ENCODE data around the gene ATP6V1A. TPM values are rescaled to one million over a fixed set of nuclear protein-coding genes. Genes with fewer than 3 reads are reported as not detected.

ATP6V1A gene
- total RNA-seq, 3 donors from 2014 or later: 58.7 to 82.6 (median 65.7) TPM

GRCh38 chr3:113852506-113852905 lies 105.7 kb downstream of the ATP6V1A start:
- ATAC-seq (no peak), DNase-seq (no peak)
- peaks cover 3% of the 10 kb centered on the region for H3K4me1 ChIP-seq (ENCODE audit: low read depth)
- H3K9me3 ChIP-seq: no peaks in the 10 kb centered on the region
- H3K4me3 ChIP-seq: no peak overlapping the region
- no peak for TF ChIP-seq CTCF (IDR thresholded peaks at IDR 0.05)
- intact Hi-C loops (cut with DNase I, micrococcal nuclease): no loop called here
- H3K36me3 ChIP-seq (ENCODE audit: low read depth): no peaks in the 10 kb centered on the region

Other genes with a start within 250 kb of the ATP6V1A start
- gene SPICE1, start 231.9 kb upstream of the ATP6V1A start, total RNA-seq: 10 to 100 TPM; 18.7 to 29.6 (median 27.5) TPM
- 10 to 100 TPM; 22.4 to 61.2 (median 37.0) TPM for gene SIDT1, start 214.5 kb upstream of the ATP6V1A start, total RNA-seq
- gene USF3, start 50.4 kb upstream of the ATP6V1A start, total RNA-seq: 10 to 100 TPM; 24.5 to 31.4 (median 26.7) TPM
- gene NAA50, start 786 bp upstream of the ATP6V1A start, total RNA-seq: 10 to 100 TPM; 74.4 to 99.1 (median 95.9) TPM
- gene GRAMD1C, start 91.8 kb downstream of the ATP6V1A start, total RNA-seq: 10 to 100 TPM in 1 of 3 donors, 1 to 10 TPM in 2; 5.7 to 19.5 (median 8.6) TPM
- gene ZDHHC23, start 201.0 kb downstream of the ATP6V1A start, total RNA-seq: 10 to 100 TPM; 31.4 to 66.7 (median 36.1) TPM

Measured in mucosa of descending colon (tissue), 3 donors.